Measurements from ENCODE around the gene NRP1.
"Not testable (repeated sequence)": the region's sequence is repeated elsewhere in the genome, so short reads cannot be mapped to it uniquely, and the experiment has no call there.

NRP1 gene

GRCh38 chr10:33302208-33302829 is 32.1 kb downstream of the NRP1 start:
- intact Hi-C loops (cut with micrococcal nuclease), result no loop called here
- H3K4me1 Mint-ChIP-seq (ENCODE audit: low read depth), result peaks cover 31% of the 10 kb centered on the region
- H3K9me3 Mint-ChIP-seq, result no peaks in the 10 kb centered on the region
- no peak overlapping the region for H3K27ac Mint-ChIP-seq
- H3K36me3 Mint-ChIP-seq (ENCODE audit: low read depth), result peaks cover 92% of the 10 kb centered on the region
- H3K4me3 Mint-ChIP-seq, result no peak overlapping the region
- peaks cover 1% of the 10 kb centered on the region for H3K27me3 Mint-ChIP-seq

GRCh38 chr10:33301097-33301789 is 33.2 kb downstream of the NRP1 start:
- no peak overlapping the region for H3K4me3 Mint-ChIP-seq
- no peak overlapping the region for H3K27ac Mint-ChIP-seq
- peaks cover 1% of the 10 kb centered on the region for H3K27me3 Mint-ChIP-seq
- peaks cover 31% of the 10 kb centered on the region for H3K4me1 Mint-ChIP-seq (ENCODE audit: low read depth)
- H3K9me3 Mint-ChIP-seq, result no peaks in the 10 kb centered on the region
- intact Hi-C loops (cut with micrococcal nuclease), result no loop called here
- H3K36me3 Mint-ChIP-seq (ENCODE audit: low read depth), result peaks cover 99% of the 10 kb centered on the region

- not testable (repeated sequence) for H3K4me3 Mint-ChIP-seq, H3K27ac Mint-ChIP-seq
- peaks cover 100% of the 10 kb centered on the region for H3K36me3 Mint-ChIP-seq (ENCODE audit: low read depth)
Measured at GRCh38 chr10:33300544-33300943, 33.9 kb downstream of the NRP1 start.

GRCh38 chr10:33298893-33299292 is 35.6 kb downstream of the NRP1 start:
- Mint-ChIP-seq H3K9me3 (no peaks in the 10 kb centered on the region), H3K4me1 (ENCODE audit: low read depth) (peaks cover 25% of the 10 kb centered on the region), H3K27me3 (peaks cover 1% of the 10 kb centered on the region), H3K4me3 (no peak overlapping the region), H3K36me3 (ENCODE audit: low read depth) (peaks cover 100% of the 10 kb centered on the region), H3K27ac (no peak overlapping the region)
- intact Hi-C loops (cut with micrococcal nuclease), result no loop called here

More at GRCh38 chr10:33300544-33300943, 33.9 kb downstream of the NRP1 start:
- intact Hi-C loops (cut with micrococcal nuclease); H3K9me3 Mint-ChIP-seq; H3K27me3 Mint-ChIP-seq: not testable (repeated sequence)
- H3K4me1 Mint-ChIP-seq (ENCODE audit: low read depth), result peaks cover 31% of the 10 kb centered on the region

DNA sequence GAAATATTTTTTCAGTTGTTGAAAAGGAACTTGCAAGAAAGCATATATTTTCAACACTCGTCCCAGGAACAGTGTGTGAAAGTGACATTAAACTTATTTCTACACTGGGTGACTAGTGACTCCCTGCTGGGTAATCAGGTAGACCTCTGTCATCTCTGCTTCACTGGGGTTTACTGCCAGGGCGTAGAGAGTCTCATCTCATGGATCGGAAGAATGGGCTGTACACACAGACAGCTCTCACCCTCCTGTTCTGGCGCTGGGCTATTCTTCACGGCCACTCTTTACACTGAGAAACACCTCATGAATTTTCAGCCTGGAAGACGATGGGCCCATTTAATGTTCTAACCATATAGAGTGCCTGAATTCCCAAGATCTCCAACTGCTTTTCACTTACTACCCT is 36.4 kb downstream of the NRP1 start:
- intact Hi-C loops (cut with micrococcal nuclease), result no loop called here
- Mint-ChIP-seq H3K4me3 (no peak overlapping the region), H3K27me3 (peaks cover 1% of the 10 kb centered on the region), H3K4me1 (ENCODE audit: low read depth) (peaks cover 19% of the 10 kb centered on the region), H3K9me3 (no peaks in the 10 kb centered on the region), H3K36me3 (ENCODE audit: low read depth) (peaks cover 100% of the 10 kb centered on the region), H3K27ac (no peak overlapping the region)

DNA sequence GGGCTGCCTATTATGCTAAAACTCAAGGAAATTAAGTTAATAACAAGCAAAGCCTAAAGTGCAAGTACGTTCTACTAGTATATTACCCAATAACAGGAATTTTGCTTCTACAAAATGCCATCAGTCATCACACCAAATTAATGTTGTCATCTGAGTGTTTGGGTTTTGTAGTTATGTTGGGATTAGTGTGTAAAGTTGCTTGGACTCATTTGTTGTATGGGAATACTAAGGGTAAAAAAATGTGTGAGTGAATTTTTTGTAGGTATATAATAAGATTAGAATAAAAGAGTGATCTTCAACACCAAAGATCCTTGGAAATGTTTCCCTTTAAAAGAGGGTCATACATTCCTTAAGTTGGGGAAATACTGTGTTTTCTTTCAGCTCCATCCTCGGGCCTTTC is 38.6 kb downstream of the NRP1 start:
- Mint-ChIP-seq H3K36me3 (ENCODE audit: low read depth) (peaks cover 100% of the 10 kb centered on the region), H3K4me1 (ENCODE audit: low read depth) (peaks cover 4% of the 10 kb centered on the region), H3K27me3 (no peaks in the 10 kb centered on the region), H3K27ac (no peak overlapping the region), H3K4me3 (no peak overlapping the region), H3K9me3 (no peaks in the 10 kb centered on the region)
- intact Hi-C loops (cut with micrococcal nuclease), result no loop called here

- no peaks in the 10 kb centered on the region for H3K27me3 Mint-ChIP-seq
- peaks cover 5% of the 10 kb centered on the region for H3K4me1 Mint-ChIP-seq (ENCODE audit: low read depth)
- H3K4me3 Mint-ChIP-seq, result no peak overlapping the region
- no peaks in the 10 kb centered on the region for H3K9me3 Mint-ChIP-seq
- intact Hi-C loops (cut with micrococcal nuclease), result no loop called here
- H3K27ac Mint-ChIP-seq, result no peak overlapping the region
- peaks cover 100% of the 10 kb centered on the region for H3K36me3 Mint-ChIP-seq (ENCODE audit: low read depth)
Measured at GRCh38 chr10:33293531-33294170, 40.8 kb downstream of the NRP1 start.

DNA sequence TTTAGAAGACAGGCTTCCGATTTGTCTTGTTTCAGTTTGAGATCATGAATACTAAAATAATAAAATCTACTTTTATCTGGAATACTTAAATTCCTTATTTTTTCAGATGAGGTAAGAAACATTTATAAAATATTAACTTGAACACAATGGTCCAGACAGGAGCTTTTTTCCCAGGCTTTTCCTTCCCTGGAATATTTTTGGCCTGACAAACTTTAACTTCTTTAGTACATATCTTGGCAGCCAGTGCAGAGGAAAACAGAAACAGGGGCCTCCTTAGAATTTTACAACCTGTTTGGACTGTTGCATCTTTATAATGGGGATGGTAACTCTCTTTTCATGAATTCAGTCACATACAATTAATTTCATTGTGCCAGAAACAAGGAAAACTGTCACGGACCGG is 41.4 kb downstream of the NRP1 start:
- Mint-ChIP-seq H3K9me3 (no peaks in the 10 kb centered on the region), H3K27ac (no peak overlapping the region), H3K4me3 (no peak overlapping the region), H3K4me1 (ENCODE audit: low read depth) (peaks cover 10% of the 10 kb centered on the region), H3K27me3 (no peaks in the 10 kb centered on the region), H3K36me3 (ENCODE audit: low read depth) (peaks cover 100% of the 10 kb centered on the region)
- intact Hi-C loops (cut with micrococcal nuclease), result no loop called here

GRCh38 chr10:33291053-33291592 is 43.3 kb downstream of the NRP1 start:
- no peak overlapping the region for H3K4me3 Mint-ChIP-seq
- intact Hi-C loops (cut with micrococcal nuclease), result no loop called here
- H3K27ac Mint-ChIP-seq, result no peak overlapping the region
- no peaks in the 10 kb centered on the region for H3K27me3 Mint-ChIP-seq
- peaks cover 14% of the 10 kb centered on the region for H3K4me1 Mint-ChIP-seq (ENCODE audit: low read depth)
- H3K36me3 Mint-ChIP-seq (ENCODE audit: low read depth), result peaks cover 86% of the 10 kb centered on the region
- no peaks in the 10 kb centered on the region for H3K9me3 Mint-ChIP-seq

DNA sequence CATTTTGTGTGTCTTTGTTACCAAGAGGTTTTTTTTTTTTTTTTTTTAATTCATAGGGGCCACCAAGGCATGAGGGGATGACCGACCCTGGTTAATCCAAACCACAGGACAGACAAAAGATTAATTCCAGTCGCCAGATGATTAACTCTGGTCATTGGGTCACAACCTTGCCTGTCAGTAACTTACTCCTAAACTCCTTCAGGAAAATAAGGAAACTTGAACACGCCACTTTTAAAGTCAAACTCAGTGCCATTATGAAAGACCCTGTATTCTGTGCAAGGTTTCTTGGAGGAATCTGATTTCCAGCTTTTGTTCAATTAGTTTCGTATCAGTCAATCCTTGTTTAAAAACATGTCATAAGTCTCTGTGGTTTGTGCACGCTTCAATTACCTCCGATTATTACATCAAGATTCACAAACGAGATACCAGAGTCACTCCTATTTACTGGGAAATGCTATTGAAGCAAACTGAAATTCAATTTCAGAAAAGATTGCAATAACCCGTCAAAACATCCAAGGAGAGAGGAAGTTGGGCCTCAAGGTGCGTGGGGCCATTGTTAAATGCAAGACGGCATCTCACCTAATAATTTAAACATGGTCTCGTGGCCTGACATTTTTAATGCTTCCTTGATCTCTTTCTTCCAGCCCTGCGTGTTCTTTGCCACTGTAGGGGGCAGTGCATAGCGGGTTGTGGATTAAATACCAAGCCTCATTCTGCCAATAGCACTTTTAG is 44.0 kb downstream of the NRP1 start:
- Mint-ChIP-seq H3K4me1 (ENCODE audit: low read depth) (peaks cover 21% of the 10 kb centered on the region), H3K36me3 (ENCODE audit: low read depth) (peaks cover 86% of the 10 kb centered on the region), H3K27ac (no peak overlapping the region), H3K27me3 (no peaks in the 10 kb centered on the region), H3K4me3 (no peak overlapping the region), H3K9me3 (no peaks in the 10 kb centered on the region)
- intact Hi-C loops (cut with micrococcal nuclease), result no loop called here

DNA sequence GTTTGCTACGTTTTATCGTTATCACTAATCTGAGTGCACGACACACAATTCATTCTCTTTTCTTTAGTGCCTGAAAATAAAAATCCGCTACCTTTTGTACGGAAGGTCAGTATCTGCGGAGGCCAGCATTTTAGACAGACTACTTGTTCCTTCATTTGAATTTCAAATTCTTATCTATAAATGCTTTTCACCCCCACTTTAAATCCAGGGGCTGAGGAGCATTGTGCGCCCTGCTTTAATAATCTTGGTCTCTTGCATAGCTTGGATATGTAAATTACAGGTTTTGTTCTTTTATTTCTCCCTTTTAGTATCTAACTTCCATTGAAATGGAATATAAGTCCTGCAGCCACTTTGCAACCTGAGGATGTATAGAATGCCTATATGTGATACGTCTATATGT is 44.7 kb downstream of the NRP1 start:
- H3K4me3 Mint-ChIP-seq, result no peak overlapping the region
- peaks cover 86% of the 10 kb centered on the region for H3K36me3 Mint-ChIP-seq (ENCODE audit: low read depth)
- H3K27me3 Mint-ChIP-seq, result no peaks in the 10 kb centered on the region
- H3K27ac Mint-ChIP-seq, result no peak overlapping the region
- intact Hi-C loops (cut with micrococcal nuclease), result no loop called here
- H3K4me1 Mint-ChIP-seq (ENCODE audit: low read depth), result peaks cover 22% of the 10 kb centered on the region
- H3K9me3 Mint-ChIP-seq, result no peaks in the 10 kb centered on the region

DNA sequence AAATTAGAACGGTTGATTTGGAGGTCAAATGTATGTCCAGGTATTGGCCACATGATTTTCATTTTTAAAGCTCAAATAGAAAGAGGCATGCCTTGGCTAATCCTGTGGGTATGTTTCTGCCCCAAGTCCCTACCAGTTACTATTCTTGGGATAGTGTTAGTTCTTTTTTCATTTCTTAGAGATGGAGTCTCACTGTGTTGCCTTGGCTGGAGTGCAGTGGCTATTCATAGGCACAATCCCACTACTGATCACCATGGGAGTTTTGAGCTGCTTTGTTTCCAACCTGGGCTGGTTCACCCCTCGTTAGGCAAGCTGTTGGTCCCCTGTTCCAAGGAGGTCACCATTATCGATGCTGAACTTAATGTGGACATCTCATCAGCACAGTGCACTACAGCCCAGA is 46.3 kb downstream of the NRP1 start:
- Mint-ChIP-seq H3K27ac (no peak overlapping the region), H3K4me3 (no peak overlapping the region), H3K36me3 (ENCODE audit: low read depth) (peaks cover 79% of the 10 kb centered on the region), H3K9me3 (no peaks in the 10 kb centered on the region), H3K27me3 (no peaks in the 10 kb centered on the region), H3K4me1 (ENCODE audit: low read depth) (peaks cover 22% of the 10 kb centered on the region)
- intact Hi-C loops (cut with micrococcal nuclease), result no loop called here

- H3K27me3 Mint-ChIP-seq, result no peaks in the 10 kb centered on the region
- H3K9me3 Mint-ChIP-seq, result no peaks in the 10 kb centered on the region
- intact Hi-C loops (cut with micrococcal nuclease), result no loop called here
- H3K4me3 Mint-ChIP-seq, result no peak overlapping the region
- no peak overlapping the region for H3K27ac Mint-ChIP-seq
- H3K36me3 Mint-ChIP-seq (ENCODE audit: low read depth), result peaks cover 74% of the 10 kb centered on the region
- peaks cover 22% of the 10 kb centered on the region for H3K4me1 Mint-ChIP-seq (ENCODE audit: low read depth)
Measured at GRCh38 chr10:33287112-33287511, 47.4 kb downstream of the NRP1 start.
